Gastroesophageal sphincter (tissue), 3 donors: Measurements from ENCODE around the gene PPP1R37.

ENCODE experiments used
- CTCF ChIP-seq, 4 experiments: fragments of 200-600 bp in 2 of 4; fragments of 450-650 bp in 2 of 4; sonication (generic) in 1 of 4; IDR thresholded peaks; one replicate each; pipeline ENCODE4 v1.5.1; 2017 to 2019; ENCODE audit warnings: antibody characterized with exemption in 4 of 4, mild to moderate bottlenecking in 2 of 4, moderate library complexity in 2 of 4
- EP300 ChIP-seq: sonication (generic); formaldehyde crosslinking; IDR thresholded peaks from one replicate; pipeline ENCODE4 v1.6.1; 2017; ENCODE audit warnings: antibody characterized with exemption, mild to moderate bottlenecking
- POLR2A ChIP-seq, 2 donors: fragments of 450-650 bp; IDR thresholded peaks; one replicate each; pipeline ENCODE4 v1.6.1; 2017; ENCODE audit warnings: antibody characterized with exemption in 2 of 2, mild to moderate bottlenecking in 2 of 2, moderate library complexity in 1 of 2
- POLR2AphosphoS5 ChIP-seq: sonication (generic); formaldehyde crosslinking; IDR thresholded peaks from one replicate; pipeline ENCODE4 v1.6.1; 2017; ENCODE audit warnings: antibody characterized with exemption

GRCh38 chr19:45163156-45163555 is 70.2 kb downstream of the PPP1R37 start:
- no peak for TF ChIP-seq CTCF (IDR thresholded peaks at IDR 0.05)
- TF ChIP-seq POLR2A (IDR thresholded peaks at IDR 0.05) = no peak
- TF ChIP-seq POLR2AphosphoS5 = no peak
- TF ChIP-seq EP300 = no peak
